IMR-90 (cell line): ENCODE data around the gene FNDC3B. TPM values are rescaled to one million over a fixed set of nuclear protein-coding genes. Genes with fewer than 3 reads are reported as not detected.

Experiments
- ATAC-seq: fragments of 200-7000 bp; cut with Tn5 transposase; 2 replicates; pipeline ENCODE4 v1.9.1; 2020; ENCODE audit warnings: low read depth, mild to moderate bottlenecking, moderate library complexity
- BruUV-seq: library from RNA; stranded (reverse); fragments of 400-500 nt; replicated peaks from 2 replicates; lab custom pipeline; 2021; lab: Mats Ljungman, UMichigan
- CTCF ChIA-PET: fragments of 300-600 bp; formaldehyde crosslinking; extraction: SDS; loops from one replicate; lab custom pipeline; 2021; ENCODE audit warnings: antibody characterized with exemption; lab: Yijun Ruan, JAX
- POLR2A ChIA-PET: fragments of 300-600 bp; sonication (Branson Sonifier 250); formaldehyde crosslinking; loops from one replicate; lab custom pipeline; 2022; ENCODE audit warnings: antibody characterized with exemption; ENCODE audit not compliant: unreplicated experiment; lab: Charles Lee
- DNase-seq: peaks from one replicate; pipeline ENCODE4 v3.0.0; 2013
- H2AFZ ChIP-seq: replicated peaks from 2 replicates; pipeline ENCODE3; 2013; ENCODE audit warnings: low read length, mild to moderate bottlenecking; ENCODE audit not compliant: poor library complexity
- H2AK5ac ChIP-seq: 2 replicates; pipeline ENCODE4 v1.6.1; 2013; ENCODE audit warnings: low read depth, low read length, inconsistent platforms
- H2AK9ac ChIP-seq: replicated peaks from 2 replicates; pipeline ENCODE3; 2013; ENCODE audit warnings: mild to moderate bottlenecking, low read depth, low read length, moderate library complexity; ENCODE audit not compliant: poor library complexity
- H2BK120ac ChIP-seq: 2 replicates; pipeline ENCODE4 v1.6.1; 2013; ENCODE audit warnings: low read depth, low read length, inconsistent platforms
- H2BK15ac ChIP-seq: 3 replicates; pipeline ENCODE4 v1.6.1; 2013; ENCODE audit warnings: low read depth, low read length, inconsistent platforms
- H2BK20ac ChIP-seq: 2 replicates; pipeline ENCODE4 v1.6.1; 2013; ENCODE audit warnings: low read depth, mild to moderate bottlenecking, inconsistent platforms, low read length, moderate library complexity
- H2BK5ac ChIP-seq: 2 replicates; pipeline ENCODE4 v1.6.1; 2013; ENCODE audit warnings: mild to moderate bottlenecking, low read depth, low read length, inconsistent platforms; ENCODE audit not compliant: poor library complexity, severe bottlenecking
- H3K14ac ChIP-seq: replicated peaks from 2 replicates; pipeline ENCODE4 v1.6.1; 2013; ENCODE audit warnings: low read depth, low read length, inconsistent platforms
- H3K18ac ChIP-seq: 2 replicates; pipeline ENCODE4 v1.6.1; 2013; ENCODE audit warnings: low read depth, low read length, control low read depth
- H3K23ac ChIP-seq: 2 replicates; pipeline ENCODE4 v1.6.1; 2013; ENCODE audit warnings: low read depth, low read length, inconsistent platforms
- H3K27ac ChIP-seq: 2 replicates; pipeline ENCODE4 v1.5.1; 2013; ENCODE audit warnings: mild to moderate bottlenecking, control low read depth, low read length; ENCODE audit not compliant: insufficient read depth
- H3K27me3 ChIP-seq: 2 replicates; pipeline ENCODE4 v1.6.1; 2013; ENCODE audit warnings: low read length; ENCODE audit not compliant: control insufficient read depth, insufficient read depth
- H3K36me3 ChIP-seq: 2 replicates; pipeline ENCODE4 v1.6.1; 2013; ENCODE audit warnings: low read length, mixed read lengths; ENCODE audit not compliant: control insufficient read depth, insufficient read depth
- H3K4ac ChIP-seq: 2 replicates; pipeline ENCODE4 v1.6.1; 2013; ENCODE audit warnings: low read depth, low read length, inconsistent platforms
- H3K4me1 ChIP-seq: 2 replicates; pipeline ENCODE4 v1.6.1; 2013; ENCODE audit warnings: low read length, mixed read lengths; ENCODE audit not compliant: control insufficient read depth, insufficient read depth
- H3K4me2 ChIP-seq: 2 replicates; pipeline ENCODE4 v1.6.1; 2013; ENCODE audit warnings: low read depth, mild to moderate bottlenecking, control low read depth, low read length, moderate library complexity
- H3K4me3 ChIP-seq: 2 replicates; pipeline ENCODE4 v1.5.1; 2013; ENCODE audit warnings: low read depth, mild to moderate bottlenecking, control low read depth, low read length, moderate library complexity; ENCODE audit not compliant: insufficient read depth
- H3K56ac ChIP-seq: 2 replicates; pipeline ENCODE4 v1.6.1; 2013; ENCODE audit warnings: low read length, inconsistent platforms; ENCODE audit not compliant: insufficient read depth; ENCODE audit errors: extremely low read depth
- H3K79me1 ChIP-seq, 2 experiments: 2 replicates each; pipeline ENCODE4 v1.6.1; 2013; ENCODE audit warnings: low read length in 2 of 2, inconsistent platforms in 1 of 2, low read depth in 1 of 2
- H3K9ac ChIP-seq: 2 replicates; pipeline ENCODE4 v1.6.1; 2013; ENCODE audit warnings: low read depth, low read length, control low read depth
- H3K9me1 ChIP-seq: 2 replicates; pipeline ENCODE4 v1.6.1; 2013; ENCODE audit warnings: low read length, inconsistent platforms; ENCODE audit not compliant: insufficient read depth
- H3K9me3 ChIP-seq: 2 replicates; pipeline ENCODE4 v1.6.1; 2013; ENCODE audit warnings: low read length; ENCODE audit not compliant: control insufficient read depth, insufficient read depth
- H4K20me1 ChIP-seq: 2 replicates; pipeline ENCODE4 v1.6.1; 2013; ENCODE audit warnings: low read length, inconsistent platforms; ENCODE audit not compliant: insufficient read depth
- H4K5ac ChIP-seq: 2 replicates; pipeline ENCODE4 v1.6.1; 2013; ENCODE audit warnings: mild to moderate bottlenecking, low read depth, low read length, control low read depth
- H4K8ac ChIP-seq, 2 experiments: 2 replicates each; pipeline ENCODE4 v1.6.1; 2013; ENCODE audit warnings: low read depth in 2 of 2, low read length in 2 of 2, control low read depth in 1 of 2, inconsistent platforms in 1 of 2
- H4K91ac ChIP-seq: 2 replicates; pipeline ENCODE4 v1.6.1; 2013; ENCODE audit warnings: low read depth, low read length, inconsistent platforms; ENCODE audit not compliant: insufficient read depth
- BHLHE40 ChIP-seq: fragments of 150-350 bp; IDR thresholded peaks from 2 replicates; pipeline ENCODE4 v1.6.1; 2016; ENCODE audit warnings: mild to moderate bottlenecking, low read depth, low read length
- CEBPB ChIP-seq: IDR thresholded peaks from 2 replicates; pipeline ENCODE4 v1.6.1; 2012; ENCODE audit warnings: low read depth, low read length, improper control_type of control experiment
- CHD1 ChIP-seq: IDR thresholded peaks from 2 replicates; pipeline ENCODE4 v1.6.1; 2012; ENCODE audit warnings: low read depth, low read length, improper control_type of control experiment
- FOS ChIP-seq: fragments of 150-350 bp; IDR thresholded peaks from 2 replicates; pipeline ENCODE4 v1.6.1; 2016; ENCODE audit warnings: low read depth, low read length
- MAFK ChIP-seq: IDR thresholded peaks from 2 replicates; pipeline ENCODE4 v1.6.1; 2012; ENCODE audit warnings: low read depth, low read length, improper control_type of control experiment
- MAZ ChIP-seq: IDR thresholded peaks from 2 replicates; pipeline ENCODE4 v1.6.1; 2012; ENCODE audit warnings: low read depth, mild to moderate bottlenecking, low read length, improper control_type of control experiment, moderate library complexity, borderline replicate concordance
- MXI1 ChIP-seq: IDR thresholded peaks from 2 replicates; pipeline ENCODE4 v1.6.1; 2012; ENCODE audit warnings: low read depth, mild to moderate bottlenecking, low read length, moderate library complexity, borderline replicate concordance
- NFE2L2 ChIP-seq: fragments of 150-350 bp; IDR thresholded peaks from 2 replicates; pipeline ENCODE4 v1.6.1; 2016; ENCODE audit warnings: low read depth, mild to moderate bottlenecking, low read length
- POLR2A ChIP-seq: IDR thresholded peaks from 2 replicates; pipeline ENCODE4 v1.6.1; 2012; ENCODE audit warnings: mild to moderate bottlenecking, low read depth, low read length
- RAD21 ChIP-seq: IDR thresholded peaks from 2 replicates; pipeline ENCODE4 v1.6.1; 2012; ENCODE audit warnings: low read length, improper control_type of control experiment
- RCOR1 ChIP-seq: IDR thresholded peaks from 2 replicates; pipeline ENCODE4 v1.6.1; 2012; ENCODE audit warnings: mild to moderate bottlenecking, low read length, improper control_type of control experiment; ENCODE audit not compliant: insufficient replicate concordance
- RFX5 ChIP-seq: IDR thresholded peaks from 2 replicates; pipeline ENCODE4 v1.8.0; 2012; ENCODE audit warnings: low read depth, mild to moderate bottlenecking, low read length, moderate library complexity
- SMC3 ChIP-seq: fragments of 150-350 bp; IDR thresholded peaks from 2 replicates; pipeline ENCODE4 v1.6.1; 2016; ENCODE audit warnings: low read depth, mild to moderate bottlenecking, antibody characterized with exemption, low read length, moderate library complexity
- WGBS, 2 experiments: methylation state at CpG; one replicate each; pipeline versions ENCODE4 v1.1.5 to v1.1.7; 2013; ENCODE audit warnings: missing lambda C conversion rate in 2 of 2; ENCODE audit not compliant: insufficient read length in 1 of 2; ENCODE audit errors: extremely low coverage in 2 of 2; 5-methylcytosine and 5-hydroxymethylcytosine counted together
- dilution Hi-C: fragments of 300-500 bp; cut with HindIII; formaldehyde crosslinking; loops from one replicate; pipeline ENCODE4 v1.14.3; 2018; ENCODE audit warnings: low sequenced_read_pairs; ENCODE audit not compliant: unreplicated experiment
- in situ Hi-C: fragments of 300-500 bp; cut with MboI; formaldehyde crosslinking; loops from 3 replicates; pipeline ENCODE4 v1.14.3; 2019; ENCODE audit warnings: low sequenced_read_pairs, inconsistent platforms, mixed read lengths
- intact Hi-C: fragments of 100-400 bp; cut with micrococcal nuclease; formaldehyde crosslinking; loops from 2 replicates; pipeline ENCODE4 v1.10.0; 2022
- polyA plus RNA-seq, 3 experiments: library from polyadenylated mRNA; depleted of rRNA; stranded (reverse); fragments of >200 nt; gene quantifications; 2 replicates each; pipeline ENCODE4 v1.2.3, GENCODE V29; 2012; ENCODE audit warnings: low replicate concordance in 1 of 3
- total RNA-seq: library from RNA; depleted of rRNA; stranded (reverse); fragments of >200 nt; gene quantifications from 2 replicates; pipeline ENCODE4 v1.2.3, GENCODE V29; 2012
- TF ChIP-seq, protein P1 (sequence below): fragments of 150-350 bp; IDR thresholded peaks from 2 replicates; pipeline ENCODE4 v1.6.1; 2017; ENCODE audit warnings: mild to moderate bottlenecking, antibody characterized with exemption, low read length, low read depth
- TF ChIP-seq, protein P2 (sequence below): conservative IDR thresholded peaks from 2 replicates; pipeline ENCODE4 v1.5.1; 2012; ENCODE audit warnings: mild to moderate bottlenecking, low read depth, low read length, improper control_type of control experiment
- TF ChIP-seq, protein P3 (sequence below): fragments of 150-350 bp; IDR thresholded peaks from 2 replicates; pipeline ENCODE4 v1.6.1; 2016; ENCODE audit warnings: low read depth, mild to moderate bottlenecking, low read length, moderate library complexity, borderline replicate concordance

FNDC3B gene
- total and polyA plus RNA-seq, 2 of the 4 experiments (the other 2 are of a cell fraction): 23.9 to 150 TPM

DNA sequence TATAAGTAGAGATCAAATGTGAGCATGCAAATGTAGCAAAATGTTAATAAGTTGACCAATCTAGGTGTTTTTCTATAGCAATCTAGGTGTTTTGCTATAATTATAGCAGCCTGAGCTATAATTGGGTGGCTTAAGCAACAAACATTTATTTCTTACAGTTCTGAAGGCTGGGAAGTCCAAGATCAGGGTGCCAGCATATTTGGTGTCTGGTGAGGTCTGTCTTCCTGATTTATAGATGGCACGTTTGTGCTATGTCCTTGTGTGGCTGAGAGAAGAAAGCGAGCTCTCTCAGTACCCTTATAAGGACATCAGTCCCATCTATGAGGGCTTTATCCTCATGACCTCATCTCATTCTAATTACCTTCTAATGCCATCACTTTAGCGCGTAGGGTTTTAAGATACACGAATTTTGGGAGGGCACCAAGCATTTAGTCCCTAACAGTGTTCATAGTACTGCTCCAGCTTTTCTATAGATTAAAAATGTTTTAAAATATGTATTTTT, 237.8 kb downstream of the FNDC3B start:
- peak overlapping the region; percentile 20; the same call in 1 of the 2 replicates for H3K18ac ChIP-seq
- peaks cover 7% of the 10 kb centered on the region for H3K36me3 ChIP-seq
- in situ Hi-C loops: no loop called here
- H2BK5ac ChIP-seq: no peak overlapping the region
- no peak overlapping the region for H3K4me3 ChIP-seq
- H3K23ac ChIP-seq: no peak overlapping the region
- DNase-seq (no peak), ATAC-seq (no peak)
- ChIA-PET CTCF (interaction anchor here (0.8 kb wide), 1 partner anchor 10 kb away, joined by 3 read pairs; no protein-coding TSS in a partner anchor), POLR2A (no interaction called here)
- dilution Hi-C loops: no loop called here
- H2BK15ac ChIP-seq: no peak overlapping the region
- no peak overlapping the region for H2AK5ac ChIP-seq
- peaks cover 22% of the 10 kb centered on the region for H3K9me1 ChIP-seq
- peaks cover 28 to 78% of the 10 kb centered on the region in 2 experiments for H3K79me1 ChIP-seq
- H3K9me3 ChIP-seq: no peaks in the 10 kb centered on the region
- no peak overlapping the region for H3K9ac ChIP-seq
- H2BK120ac ChIP-seq: no peak overlapping the region
- H4K5ac ChIP-seq: no peak overlapping the region
- H4K20me1 ChIP-seq: peaks cover 42% of the 10 kb centered on the region
- no peak overlapping the region for H4K91ac ChIP-seq
- H4K8ac ChIP-seq: no peak overlapping the region
- H3K56ac ChIP-seq: no peak overlapping the region
- H3K4me2 ChIP-seq: no peak overlapping the region
- WGBS, 2 experiments: no CpG with 5 or more reads among the region's 5 CpGs
- H3K14ac ChIP-seq: no peak overlapping the region
- peaks cover 29% of the 10 kb centered on the region for H3K4me1 ChIP-seq
- no peak overlapping the region for H2AFZ ChIP-seq
- H2AK9ac ChIP-seq: no peak overlapping the region
- TF ChIP-seq MAFK (no peak), RFX5 (no peak), POLR2A (no peak), FOS (no peak), CHD1 (no peak), NFE2L2 (no peak), CEBPB (no peak), BHLHE40 (no peak), MXI1 (no peak), RCOR1 (no peak), RAD21 (no peak), SMC3 (no peak), MAZ (no peak)
- TF ChIP-seq, protein P1, sequence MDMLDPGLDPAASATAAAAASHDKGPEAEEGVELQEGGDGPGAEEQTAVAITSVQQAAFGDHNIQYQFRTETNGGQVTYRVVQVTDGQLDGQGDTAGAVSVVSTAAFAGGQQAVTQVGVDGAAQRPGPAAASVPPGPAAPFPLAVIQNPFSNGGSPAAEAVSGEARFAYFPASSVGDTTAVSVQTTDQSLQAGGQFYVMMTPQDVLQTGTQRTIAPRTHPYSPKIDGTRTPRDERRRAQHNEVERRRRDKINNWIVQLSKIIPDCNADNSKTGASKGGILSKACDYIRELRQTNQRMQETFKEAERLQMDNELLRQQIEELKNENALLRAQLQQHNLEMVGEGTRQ: no peak
- TF ChIP-seq, protein P2, sequence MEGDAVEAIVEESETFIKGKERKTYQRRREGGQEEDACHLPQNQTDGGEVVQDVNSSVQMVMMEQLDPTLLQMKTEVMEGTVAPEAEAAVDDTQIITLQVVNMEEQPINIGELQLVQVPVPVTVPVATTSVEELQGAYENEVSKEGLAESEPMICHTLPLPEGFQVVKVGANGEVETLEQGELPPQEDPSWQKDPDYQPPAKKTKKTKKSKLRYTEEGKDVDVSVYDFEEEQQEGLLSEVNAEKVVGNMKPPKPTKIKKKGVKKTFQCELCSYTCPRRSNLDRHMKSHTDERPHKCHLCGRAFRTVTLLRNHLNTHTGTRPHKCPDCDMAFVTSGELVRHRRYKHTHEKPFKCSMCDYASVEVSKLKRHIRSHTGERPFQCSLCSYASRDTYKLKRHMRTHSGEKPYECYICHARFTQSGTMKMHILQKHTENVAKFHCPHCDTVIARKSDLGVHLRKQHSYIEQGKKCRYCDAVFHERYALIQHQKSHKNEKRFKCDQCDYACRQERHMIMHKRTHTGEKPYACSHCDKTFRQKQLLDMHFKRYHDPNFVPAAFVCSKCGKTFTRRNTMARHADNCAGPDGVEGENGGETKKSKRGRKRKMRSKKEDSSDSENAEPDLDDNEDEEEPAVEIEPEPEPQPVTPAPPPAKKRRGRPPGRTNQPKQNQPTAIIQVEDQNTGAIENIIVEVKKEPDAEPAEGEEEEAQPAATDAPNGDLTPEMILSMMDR: no peak
- TF ChIP-seq, protein P3, sequence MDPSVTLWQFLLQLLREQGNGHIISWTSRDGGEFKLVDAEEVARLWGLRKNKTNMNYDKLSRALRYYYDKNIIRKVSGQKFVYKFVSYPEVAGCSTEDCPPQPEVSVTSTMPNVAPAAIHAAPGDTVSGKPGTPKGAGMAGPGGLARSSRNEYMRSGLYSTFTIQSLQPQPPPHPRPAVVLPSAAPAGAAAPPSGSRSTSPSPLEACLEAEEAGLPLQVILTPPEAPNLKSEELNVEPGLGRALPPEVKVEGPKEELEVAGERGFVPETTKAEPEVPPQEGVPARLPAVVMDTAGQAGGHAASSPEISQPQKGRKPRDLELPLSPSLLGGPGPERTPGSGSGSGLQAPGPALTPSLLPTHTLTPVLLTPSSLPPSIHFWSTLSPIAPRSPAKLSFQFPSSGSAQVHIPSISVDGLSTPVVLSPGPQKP: no peak
- intact Hi-C loops: no loop called here
- H3K4ac ChIP-seq: no peak overlapping the region
- no peak overlapping the region for H2BK20ac ChIP-seq
- no peaks in the 10 kb centered on the region for H3K27me3 ChIP-seq
- BruUV-seq: no TSS peak
- no peak overlapping the region for H3K27ac ChIP-seq
